IMR-90 (cell line): ENCODE results near the gene MYO10.
"Not testable (repeated sequence)": the region's sequence is repeated elsewhere in the genome, so short reads cannot be mapped to it uniquely, and the experiment has no call there.

Source experiments
- NFE2L2 ChIP-seq: fragments of 150-350 bp; IDR thresholded peaks from 2 replicates; pipeline ENCODE4 v1.6.1; 2016; ENCODE audit warnings: low read depth, mild to moderate bottlenecking, low read length
- RCOR1 ChIP-seq: IDR thresholded peaks from 2 replicates; pipeline ENCODE4 v1.6.1; 2012; ENCODE audit warnings: mild to moderate bottlenecking, low read length, improper control_type of control experiment; ENCODE audit not compliant: insufficient replicate concordance
- TF ChIP-seq, protein P1 (sequence below): conservative IDR thresholded peaks from 2 replicates; pipeline ENCODE4 v1.5.1; 2012; ENCODE audit warnings: mild to moderate bottlenecking, low read depth, low read length, improper control_type of control experiment

DNA sequence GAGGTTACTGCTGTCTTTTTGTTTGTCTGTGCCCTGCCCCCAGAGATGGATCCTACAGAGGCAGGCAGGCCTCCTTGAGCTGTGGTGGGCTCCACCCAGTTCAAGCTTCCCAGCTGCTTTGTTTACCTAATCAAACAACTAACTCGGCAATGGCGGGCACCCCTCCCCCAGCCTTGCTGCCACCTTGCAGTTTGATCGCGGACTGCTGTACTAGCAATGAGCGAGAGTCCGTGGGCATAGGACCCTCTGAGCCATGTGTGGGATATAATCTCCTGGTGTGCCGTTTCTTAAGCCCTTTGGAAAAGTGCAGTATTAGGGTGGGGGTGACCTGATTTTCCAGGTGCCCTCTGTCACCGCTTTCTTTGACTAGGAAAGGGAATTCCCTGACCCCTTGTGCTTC is 287.3 kb downstream of the MYO10 start:
- TF ChIP-seq, protein P1, sequence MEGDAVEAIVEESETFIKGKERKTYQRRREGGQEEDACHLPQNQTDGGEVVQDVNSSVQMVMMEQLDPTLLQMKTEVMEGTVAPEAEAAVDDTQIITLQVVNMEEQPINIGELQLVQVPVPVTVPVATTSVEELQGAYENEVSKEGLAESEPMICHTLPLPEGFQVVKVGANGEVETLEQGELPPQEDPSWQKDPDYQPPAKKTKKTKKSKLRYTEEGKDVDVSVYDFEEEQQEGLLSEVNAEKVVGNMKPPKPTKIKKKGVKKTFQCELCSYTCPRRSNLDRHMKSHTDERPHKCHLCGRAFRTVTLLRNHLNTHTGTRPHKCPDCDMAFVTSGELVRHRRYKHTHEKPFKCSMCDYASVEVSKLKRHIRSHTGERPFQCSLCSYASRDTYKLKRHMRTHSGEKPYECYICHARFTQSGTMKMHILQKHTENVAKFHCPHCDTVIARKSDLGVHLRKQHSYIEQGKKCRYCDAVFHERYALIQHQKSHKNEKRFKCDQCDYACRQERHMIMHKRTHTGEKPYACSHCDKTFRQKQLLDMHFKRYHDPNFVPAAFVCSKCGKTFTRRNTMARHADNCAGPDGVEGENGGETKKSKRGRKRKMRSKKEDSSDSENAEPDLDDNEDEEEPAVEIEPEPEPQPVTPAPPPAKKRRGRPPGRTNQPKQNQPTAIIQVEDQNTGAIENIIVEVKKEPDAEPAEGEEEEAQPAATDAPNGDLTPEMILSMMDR: not testable (repeated sequence)
- not testable (repeated sequence) for TF ChIP-seq RCOR1, NFE2L2
